Non-pigmented ciliary epithelial cell (primary cell): ENCODE measurements around the gene DTL.

ENCODE experiments used
- DNase-seq: peaks from one replicate; pipeline ENCODE4 v3.0.0-alpha.2; 2010; ENCODE audit warnings: low read depth

The DTL gene

GRCh38 chr1:212127221-212127620, 91.7 kb downstream of the DTL start:
- no peak for DNase-seq

DNA sequence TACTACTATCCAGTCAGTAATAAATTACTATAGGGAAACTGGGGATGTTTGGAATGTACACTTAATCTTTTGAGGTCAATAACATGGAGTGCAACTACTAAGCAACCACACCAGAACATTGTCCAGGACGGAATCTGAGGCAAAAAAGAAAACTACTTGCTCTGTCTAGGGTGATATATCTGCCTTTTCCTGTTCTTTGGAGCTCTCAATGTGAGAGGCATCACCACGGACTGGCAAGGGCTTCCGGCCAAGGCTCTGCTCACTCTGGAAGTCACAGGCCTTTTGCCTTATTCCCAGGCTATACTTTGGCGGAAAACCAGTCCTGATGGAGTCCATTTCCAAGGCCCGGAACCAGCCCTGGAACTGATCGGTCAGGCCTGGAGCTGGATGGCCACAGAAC, 94.2 kb downstream of the DTL start:
- no peak for DNase-seq

- DNase-seq = no peak
Observed at GRCh38 chr1:212132025-212132424, 96.5 kb downstream of the DTL start.

- DNase-seq = no peak
Observed at GRCh38 chr1:212133319-212133718, 97.8 kb downstream of the DTL start.

GRCh38 chr1:212135166-212135565, 99.6 kb downstream of the DTL start:
- DNase-seq = no peak

GRCh38 chr1:212137854-212138253, 102.3 kb downstream of the DTL start:
- DNase-seq = no peak

- no peak for DNase-seq
Observed at GRCh38 chr1:212138457-212138856, 102.9 kb downstream of the DTL start.

GRCh38 chr1:212139526-212140135, 104.1 kb downstream of the DTL start:
- no peak for DNase-seq

GRCh38 chr1:212141404-212141803, 105.9 kb downstream of the DTL start:
- no peak for DNase-seq

- DNase-seq = no peak
Observed at GRCh38 chr1:212142883-212143530, 107.5 kb downstream of the DTL start.

DNA sequence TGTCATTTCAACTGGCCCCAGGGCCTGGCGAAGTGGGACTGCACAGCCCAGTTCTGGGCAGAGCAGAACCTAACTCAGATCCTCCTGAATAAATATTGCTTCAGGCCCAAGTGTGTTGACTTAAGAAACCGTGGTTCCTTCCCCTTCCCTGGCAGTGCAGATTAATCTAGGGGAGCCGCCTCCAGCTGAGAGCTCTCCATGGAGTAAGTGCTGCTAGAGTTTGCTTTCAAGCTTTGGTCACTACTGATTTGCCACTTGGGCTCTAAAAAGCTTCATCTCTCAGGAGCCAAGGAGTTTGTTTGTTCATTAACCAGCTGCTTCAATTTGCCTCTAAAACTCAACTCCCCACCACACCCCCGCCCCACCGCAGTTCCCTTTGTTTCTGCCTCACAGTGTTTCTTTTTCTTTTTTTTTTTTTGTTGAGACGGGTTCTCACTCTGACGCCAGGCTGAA, 112.1 kb downstream of the DTL start:
- DNase-seq = no peak

GRCh38 chr1:212149566-212149965, 114.0 kb downstream of the DTL start:
- no peak for DNase-seq

- DNase-seq = no peak
Observed at GRCh38 chr1:212152308-212152693, 116.8 kb downstream of the DTL start.

DNA sequence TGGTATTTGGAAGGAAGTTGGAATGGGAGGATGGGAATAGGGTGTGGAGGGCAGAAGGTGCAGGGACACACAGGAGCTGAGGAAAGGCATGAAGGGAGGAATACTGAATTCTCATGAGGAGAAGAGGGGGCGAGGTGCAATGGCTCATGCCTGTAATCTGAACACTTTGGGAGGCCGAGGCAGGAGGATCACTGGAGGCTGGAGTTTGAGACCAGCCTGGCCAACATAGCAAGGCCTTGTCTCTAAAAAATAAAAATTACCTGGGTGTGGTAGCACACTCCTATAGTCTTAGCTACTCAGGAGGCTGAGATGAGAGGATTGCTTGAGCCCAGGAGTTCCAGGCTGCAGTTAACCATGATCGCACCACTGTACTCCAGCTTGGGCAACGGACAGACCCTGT, 117.3 kb downstream of the DTL start:
- DNase-seq = no peak

DNA sequence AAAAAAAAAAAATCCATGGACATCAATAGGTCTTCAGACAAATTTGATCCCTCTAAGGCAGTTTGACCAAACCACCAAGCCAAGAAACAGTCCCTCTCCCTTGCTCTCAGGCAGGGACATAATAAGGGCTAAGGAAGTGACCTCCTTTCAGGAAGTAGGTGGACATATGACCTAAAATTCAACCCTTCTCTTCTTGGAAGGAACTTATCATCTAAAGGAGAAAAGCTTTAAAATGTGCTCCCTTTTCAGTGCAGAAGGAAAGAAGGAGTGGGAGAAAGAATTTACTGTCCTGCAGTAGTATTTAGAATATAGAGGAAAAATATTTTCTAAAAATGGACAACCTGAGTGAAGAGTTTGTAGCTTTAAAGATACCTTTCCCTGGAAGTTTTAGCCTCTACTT, 118.1 kb downstream of the DTL start:
- DNase-seq = no peak
